Calu3 (cell line): ENCODE measurements around the gene SMARCE1. TPM values are rescaled to one million over a fixed set of nuclear protein-coding genes. Genes with fewer than 3 reads are reported as not detected.

Experiments used
- BruUV-seq: library from RNA; stranded (reverse); fragments of 400-500 nt; replicated peaks from 2 replicates; lab custom pipeline; 2021; lab: Mats Ljungman, UMichigan
- CTCF ChIA-PET: fragments of 300-600 bp; sonication (Branson Sonifier 250); formaldehyde crosslinking; loops from one replicate; lab custom pipeline; 2022; ENCODE audit warnings: antibody characterized with exemption; lab: Charles Lee
- DNase-seq: peaks from one replicate; pipeline ENCODE4 v3.0.0; 2022
- H3K27ac Mint-ChIP-seq: one replicate; pipeline ENCODE4 v1.8.0; 2022; ENCODE audit warnings: mixed read lengths; ENCODE audit not compliant: unreplicated experiment
- H3K27me3 Mint-ChIP-seq: one replicate; pipeline ENCODE4 v1.8.0; 2022; ENCODE audit warnings: mixed read lengths; ENCODE audit not compliant: unreplicated experiment
- H3K36me3 Mint-ChIP-seq: one replicate; pipeline ENCODE4 v1.8.0; 2022; ENCODE audit warnings: mild to moderate bottlenecking, moderate library complexity, mixed read lengths; ENCODE audit not compliant: insufficient read depth, unreplicated experiment
- H3K4me1 Mint-ChIP-seq: one replicate; pipeline ENCODE4 v1.8.0; 2022; ENCODE audit warnings: mild to moderate bottlenecking, low read depth, mixed read lengths; ENCODE audit not compliant: unreplicated experiment
- H3K4me3 Mint-ChIP-seq: one replicate; pipeline ENCODE4 v1.8.0; 2022; ENCODE audit warnings: mild to moderate bottlenecking, low read depth, moderate library complexity, mixed read lengths; ENCODE audit not compliant: unreplicated experiment
- H3K9me3 Mint-ChIP-seq: one replicate; pipeline ENCODE4 v1.8.0; 2022; ENCODE audit warnings: low read depth, mixed read lengths; ENCODE audit not compliant: unreplicated experiment
- intact Hi-C: fragments of 100-400 bp; cut with micrococcal nuclease; formaldehyde crosslinking; loops from one replicate; pipeline ENCODE4 v1.10.0; 2022; ENCODE audit not compliant: unreplicated experiment
- total RNA-seq: library from RNA; stranded (reverse); gene quantifications from 2 replicates; pipeline ENCODE4 v1.2.3, GENCODE V29; 2022
- TF ChIP-seq, protein P1 (sequence below): fragments of 200-600 bp; IDR thresholded peaks from one replicate; pipeline ENCODE4 v1.8.0; 2022; ENCODE audit warnings: antibody characterized with exemption; ENCODE audit not compliant: unreplicated experiment

Gene SMARCE1
- total RNA-seq, 1 experiment from 2014 or later, result 768 TPM

DNA sequence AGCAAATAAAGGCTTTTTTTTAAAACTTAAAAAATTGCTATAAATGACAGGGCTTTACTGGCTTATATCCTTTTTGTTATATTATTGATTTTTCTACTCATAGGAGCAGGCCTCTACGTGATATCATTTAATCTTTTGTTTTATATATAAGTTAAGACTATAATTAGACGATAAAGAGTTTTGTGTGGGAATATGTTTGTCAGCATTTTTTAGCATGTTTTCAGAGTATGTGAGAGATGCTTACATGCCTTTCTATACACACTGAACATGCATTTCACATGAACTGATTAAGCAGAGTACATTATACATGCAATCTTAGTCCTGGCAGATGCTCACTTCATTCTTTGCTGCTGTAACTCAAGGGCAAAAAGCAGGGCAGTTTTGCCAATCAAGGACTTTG lies 25.0 kb upstream of the SMARCE1 start:
- no TSS peak for BruUV-seq
- Mint-ChIP-seq H3K4me3 (no peak overlapping the region), H3K27ac (no peak overlapping the region), H3K9me3 (no peaks in the 10 kb centered on the region), H3K4me1 (no peaks in the 10 kb centered on the region), H3K36me3 (no peaks in the 10 kb centered on the region), H3K27me3 (peaks cover 91% of the 10 kb centered on the region)
- TF ChIP-seq, protein P1, sequence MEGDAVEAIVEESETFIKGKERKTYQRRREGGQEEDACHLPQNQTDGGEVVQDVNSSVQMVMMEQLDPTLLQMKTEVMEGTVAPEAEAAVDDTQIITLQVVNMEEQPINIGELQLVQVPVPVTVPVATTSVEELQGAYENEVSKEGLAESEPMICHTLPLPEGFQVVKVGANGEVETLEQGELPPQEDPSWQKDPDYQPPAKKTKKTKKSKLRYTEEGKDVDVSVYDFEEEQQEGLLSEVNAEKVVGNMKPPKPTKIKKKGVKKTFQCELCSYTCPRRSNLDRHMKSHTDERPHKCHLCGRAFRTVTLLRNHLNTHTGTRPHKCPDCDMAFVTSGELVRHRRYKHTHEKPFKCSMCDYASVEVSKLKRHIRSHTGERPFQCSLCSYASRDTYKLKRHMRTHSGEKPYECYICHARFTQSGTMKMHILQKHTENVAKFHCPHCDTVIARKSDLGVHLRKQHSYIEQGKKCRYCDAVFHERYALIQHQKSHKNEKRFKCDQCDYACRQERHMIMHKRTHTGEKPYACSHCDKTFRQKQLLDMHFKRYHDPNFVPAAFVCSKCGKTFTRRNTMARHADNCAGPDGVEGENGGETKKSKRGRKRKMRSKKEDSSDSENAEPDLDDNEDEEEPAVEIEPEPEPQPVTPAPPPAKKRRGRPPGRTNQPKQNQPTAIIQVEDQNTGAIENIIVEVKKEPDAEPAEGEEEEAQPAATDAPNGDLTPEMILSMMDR, result no peak
- intact Hi-C loops, result loop anchor here (1.0 to 10.0 kb wide), 2 partner anchors 123 to 768 kb away; no protein-coding TSS in a partner anchor
- no peak for DNase-seq
- CTCF ChIA-PET, result interaction anchor here (0.6 to 5.8 kb wide), 17 partner anchors 8 to 149 kb away, joined by 3 to 49 read pairs (median 4); no protein-coding TSS in a partner anchor

DNA sequence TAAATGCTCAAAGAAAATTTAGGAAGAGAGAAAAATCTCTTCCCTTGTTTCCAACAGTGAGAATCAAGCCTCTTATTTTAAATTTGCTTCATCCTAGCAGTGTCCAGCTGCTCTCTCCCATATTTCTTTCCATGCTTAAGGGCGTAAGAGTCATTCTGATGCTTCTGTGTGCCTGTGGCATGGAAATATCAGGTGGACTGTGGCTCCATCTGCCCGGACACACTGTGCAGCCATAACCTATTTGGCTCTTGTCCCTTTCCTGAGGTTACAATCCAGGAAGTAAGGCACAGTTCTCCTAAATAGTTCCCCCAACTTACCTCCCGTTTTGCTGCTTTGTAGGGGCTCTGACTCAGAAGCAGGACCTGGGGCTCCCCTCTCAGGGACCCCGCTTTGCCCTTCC lies 23.7 kb upstream of the SMARCE1 start:
- Mint-ChIP-seq H3K27ac (no peak overlapping the region), H3K36me3 (no peaks in the 10 kb centered on the region), H3K4me1 (peaks cover 5% of the 10 kb centered on the region), H3K4me3 (no peak overlapping the region), H3K27me3 (peaks cover 82% of the 10 kb centered on the region), H3K9me3 (no peaks in the 10 kb centered on the region)
- peak; percentile 19 for DNase-seq
- BruUV-seq, result no TSS peak
- TF ChIP-seq, protein P1, result no peak
- intact Hi-C loops, result loop anchor here (10.0 kb wide), 1 partner anchor 766 kb away; no protein-coding TSS in a partner anchor
- CTCF ChIA-PET, result interaction anchor here (0.6 to 5.8 kb wide), 9 partner anchors 8 to 627 kb away, joined by 3 to 49 read pairs (median 5); no protein-coding TSS in a partner anchor

DNA sequence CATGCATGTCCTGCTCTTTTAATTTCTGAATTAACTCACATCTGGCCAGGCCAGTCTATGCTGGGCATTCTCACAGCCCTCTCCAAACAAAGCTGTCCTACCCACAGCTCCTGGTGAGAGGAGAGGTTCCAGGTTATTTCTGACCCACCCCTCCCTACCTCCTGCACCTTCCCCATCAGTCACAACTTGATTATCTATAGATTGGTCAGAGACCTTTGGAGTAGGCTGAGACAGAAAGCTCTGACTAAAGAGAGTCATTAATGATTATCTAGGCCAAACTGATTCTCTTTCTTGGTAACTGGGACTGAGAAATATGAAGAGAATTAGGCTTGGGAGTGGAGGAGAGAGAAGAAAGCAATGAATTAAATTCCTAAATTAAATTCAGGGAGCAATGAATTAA lies 18.7 kb upstream of the SMARCE1 start:
- BruUV-seq, result no TSS peak
- H3K4me1 Mint-ChIP-seq, result peaks cover 19% of the 10 kb centered on the region
- TF ChIP-seq, protein P1, result no peak
- intact Hi-C loops, result no loop called here
- peaks cover 87% of the 10 kb centered on the region for H3K27me3 Mint-ChIP-seq
- H3K36me3 Mint-ChIP-seq, result no peaks in the 10 kb centered on the region
- no peak overlapping the region for H3K4me3 Mint-ChIP-seq
- H3K27ac Mint-ChIP-seq, result no peak overlapping the region
- DNase-seq, result no peak
- no peaks in the 10 kb centered on the region for H3K9me3 Mint-ChIP-seq
- CTCF ChIA-PET, result interaction anchor here (0.5 to 7.1 kb wide), 30 partner anchors 11 to 607 kb away, joined by 3 to 55 read pairs (median 5); partner anchors contain the start of gene SMARCE1

DNA sequence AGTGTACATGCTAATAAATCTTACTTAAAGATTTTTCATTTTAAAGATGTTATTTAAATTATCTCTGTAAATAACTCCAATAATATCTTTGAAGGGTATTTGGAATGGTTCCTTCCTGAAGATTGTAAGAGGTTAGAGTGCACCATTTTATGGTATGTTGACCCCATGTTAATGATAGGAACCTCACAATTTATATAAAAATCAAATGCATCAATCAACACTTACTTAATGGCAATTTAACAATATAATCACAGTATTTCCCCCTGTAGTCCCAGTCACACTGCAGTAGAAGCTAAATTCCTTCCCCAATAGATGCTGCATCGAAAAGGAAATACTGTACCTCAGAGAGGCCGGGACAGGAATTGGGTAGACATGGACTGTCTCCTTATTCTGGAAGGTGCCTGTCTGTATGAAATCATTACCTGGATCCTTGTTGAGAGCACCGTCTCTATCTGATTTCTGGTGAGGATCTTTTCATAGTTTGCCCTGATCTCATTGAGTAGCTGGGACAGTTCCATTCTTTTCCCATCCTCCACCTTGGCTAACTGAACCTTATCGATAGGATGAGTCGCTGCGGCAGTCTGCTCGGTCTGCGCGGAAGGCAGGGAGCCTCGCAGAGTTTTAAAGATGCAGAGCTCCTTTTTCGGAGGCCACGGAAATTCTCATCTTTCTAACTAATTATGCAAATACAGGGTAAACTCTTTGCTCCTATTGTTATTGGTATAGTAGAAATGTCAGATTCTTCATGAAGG lies 17.1 kb upstream of the SMARCE1 start, which contains the start of gene KRT222:
Gene KRT222, minus strand, starts transcription at position 596 of the 752 bp plus-strand sequence. Its CDS starts 78 bp downstream, at position 518.
- H3K27me3 Mint-ChIP-seq, result peaks cover 86% of the 10 kb centered on the region
- no peak for DNase-seq

More for the DNA sequence above, 17.1 kb upstream of the SMARCE1 start, which contains the start of gene KRT222:
- intact Hi-C loops, result loop anchor here (1.0 kb wide), 1 partner anchor 16 kb away; no protein-coding TSS in a partner anchor
- Mint-ChIP-seq H3K36me3 (no peaks in the 10 kb centered on the region), H3K9me3 (no peaks in the 10 kb centered on the region), H3K4me1 (peaks cover 19% of the 10 kb centered on the region), H3K27ac (no peak within 1 kb of the TSS), H3K4me3 (peak within 1 kb of the TSS; percentile 46)
- CTCF ChIA-PET, result interaction anchor here (0.6 to 7.1 kb wide), 29 partner anchors 8 to 891 kb away, joined by 3 to 55 read pairs (median 4); partner anchors contain the start of gene SMARCE1
- TF ChIP-seq, protein P1, result no peak
- no TSS peak for BruUV-seq
